SK-N-SH treated with all-trans-retinoic acid at 6 μM for 48 hours (cell line): ENCODE measurements around the gene TBC1D16.

ENCODE experiments used
- ATAC-seq: fragments of 200-7000 bp; cut with Tn5 transposase; 3 replicates; pipeline ENCODE4 v1.9.1; 2020; ENCODE audit warnings: mild to moderate bottlenecking, moderate library complexity
- ARNTL ChIP-seq: fragments of 450-650 bp; formaldehyde crosslinking; IDR thresholded peaks from 2 replicates; pipeline ENCODE4 v1.5.0; 2020; ENCODE audit warnings: low read depth, mild to moderate bottlenecking, moderate library complexity, borderline replicate concordance
- BACH2 ChIP-seq: fragments of 250-450 bp; sonication (Bioruptor Pico); IDR thresholded peaks from 2 replicates; pipeline ENCODE4 v1.9.0; 2021; ENCODE audit warnings: mild to moderate bottlenecking, borderline replicate concordance
- CSRNP3 ChIP-seq: fragments of 250-450 bp; sonication (Bioruptor Pico); IDR thresholded peaks from 2 replicates; pipeline ENCODE4 v1.5.1; 2021; ENCODE audit warnings: mild to moderate bottlenecking, moderate library complexity
- ESRRG ChIP-seq: fragments of 250-450 bp; sonication (Bioruptor Pico); IDR thresholded peaks from 2 replicates; pipeline ENCODE4 v1.6.1; 2021; ENCODE audit warnings: mild to moderate bottlenecking
- GLIS3 ChIP-seq: fragments of 250-450 bp; sonication (Bioruptor Pico); IDR thresholded peaks from 2 replicates; pipeline ENCODE4 v1.5.0; 2020; ENCODE audit warnings: mild to moderate bottlenecking, moderate library complexity
- ISL1 ChIP-seq: fragments of 250-450 bp; sonication (Bioruptor Pico); IDR thresholded peaks from 2 replicates; pipeline ENCODE4 v2.1.2; 2022; ENCODE audit warnings: mild to moderate bottlenecking, moderate library complexity
- OSR1 ChIP-seq: fragments of 250-450 bp; sonication (Bioruptor Pico); IDR thresholded peaks from 2 replicates; pipeline ENCODE4 v1.8.0; 2022; ENCODE audit warnings: moderate library complexity, mild to moderate bottlenecking, inconsistent platforms
- PPARA ChIP-seq: fragments of 250-450 bp; sonication (Bioruptor Pico); IDR thresholded peaks from 2 replicates; pipeline ENCODE4 v1.5.0; 2020; ENCODE audit warnings: mild to moderate bottlenecking, borderline replicate concordance
- RARB ChIP-seq: fragments of 250-450 bp; sonication (Bioruptor Pico); IDR thresholded peaks from 2 replicates; pipeline ENCODE4 v1.8.0; 2021; ENCODE audit warnings: mild to moderate bottlenecking, moderate library complexity
- SNAI2 ChIP-seq: fragments of 250-450 bp; sonication (Bioruptor Pico); IDR thresholded peaks from 2 replicates; pipeline ENCODE4 v1.5.0; 2020; ENCODE audit warnings: mild to moderate bottlenecking, moderate library complexity
- TCF4 ChIP-seq: fragments of 250-450 bp; sonication (Bioruptor Pico); IDR thresholded peaks from 2 replicates; pipeline ENCODE4 v1.8.0; 2021; ENCODE audit warnings: mild to moderate bottlenecking, moderate library complexity, borderline replicate concordance
- TOX ChIP-seq: fragments of 250-450 bp; sonication (Bioruptor Pico); IDR thresholded peaks from 2 replicates; pipeline ENCODE4 v1.8.0; 2021; ENCODE audit warnings: mild to moderate bottlenecking, moderate library complexity, borderline replicate concordance
- ZC3H10 ChIP-seq: fragments of 250-450 bp; sonication (Bioruptor Pico); IDR thresholded peaks from 2 replicates; pipeline ENCODE4 v1.5.1; 2021; ENCODE audit warnings: mild to moderate bottlenecking, moderate library complexity
- ZFP3 ChIP-seq: fragments of 250-450 bp; sonication (Bioruptor Pico); IDR thresholded peaks from 2 replicates; pipeline ENCODE4 v1.5.0; 2020; ENCODE audit warnings: mild to moderate bottlenecking, moderate library complexity
- ZNF565 ChIP-seq: fragments of 450-650 bp; formaldehyde crosslinking; conservative IDR thresholded peaks from 2 replicates; pipeline ENCODE4 v1.5.0; 2020; ENCODE audit warnings: low read depth, mild to moderate bottlenecking, moderate library complexity
- ZNF70 ChIP-seq: fragments of 450-650 bp; formaldehyde crosslinking; IDR thresholded peaks from 2 replicates; pipeline ENCODE4 v1.5.0; 2020; ENCODE audit warnings: mild to moderate bottlenecking, moderate library complexity
- ZNF8 ChIP-seq: fragments of 450-650 bp; formaldehyde crosslinking; IDR thresholded peaks from 2 replicates; pipeline ENCODE4 v1.5.0; 2020; ENCODE audit warnings: mild to moderate bottlenecking, moderate library complexity
- TF ChIP-seq, protein P1 (sequence below): fragments of 250-450 bp; sonication (Bioruptor Pico); IDR thresholded peaks from 2 replicates; pipeline ENCODE4 v1.8.0; 2021; ENCODE audit warnings: low read depth, mild to moderate bottlenecking, moderate library complexity, borderline replicate concordance
- TF ChIP-seq, protein P2 (sequence below): fragments of 250-450 bp; sonication (Bioruptor Pico); IDR thresholded peaks from 2 replicates; pipeline ENCODE4 v1.5.0; 2020; ENCODE audit warnings: mild to moderate bottlenecking, moderate library complexity
- TF ChIP-seq, protein P3 (sequence below): fragments of 250-450 bp; sonication (Bioruptor Pico); IDR thresholded peaks from 2 replicates; pipeline ENCODE4 v1.8.0; 2020; ENCODE audit warnings: mild to moderate bottlenecking, moderate library complexity, borderline replicate concordance
- TF ChIP-seq, protein P4 (sequence below): fragments of 250-450 bp; sonication (Bioruptor Pico); IDR thresholded peaks from 2 replicates; pipeline ENCODE4 v1.5.1; 2020; ENCODE audit warnings: low read depth, mild to moderate bottlenecking, moderate library complexity

TBC1D16 gene

GRCh38 chr17:79985361-79985942 lies 50.2 kb downstream of the TBC1D16 start (continued):
- TF ChIP-seq, protein P1, sequence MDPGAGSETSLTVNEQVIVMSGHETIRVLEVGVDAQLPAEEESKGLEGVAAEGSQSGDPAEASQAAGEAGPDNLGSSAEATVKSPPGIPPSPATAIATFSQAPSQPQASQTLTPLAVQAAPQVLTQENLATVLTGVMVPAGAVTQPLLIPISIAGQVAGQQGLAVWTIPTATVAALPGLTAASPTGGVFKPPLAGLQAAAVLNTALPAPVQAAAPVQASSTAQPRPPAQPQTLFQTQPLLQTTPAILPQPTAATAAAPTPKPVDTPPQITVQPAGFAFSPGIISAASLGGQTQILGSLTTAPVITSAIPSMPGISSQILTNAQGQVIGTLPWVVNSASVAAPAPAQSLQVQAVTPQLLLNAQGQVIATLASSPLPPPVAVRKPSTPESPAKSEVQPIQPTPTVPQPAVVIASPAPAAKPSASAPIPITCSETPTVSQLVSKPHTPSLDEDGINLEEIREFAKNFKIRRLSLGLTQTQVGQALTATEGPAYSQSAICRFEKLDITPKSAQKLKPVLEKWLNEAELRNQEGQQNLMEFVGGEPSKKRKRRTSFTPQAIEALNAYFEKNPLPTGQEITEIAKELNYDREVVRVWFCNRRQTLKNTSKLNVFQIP (CRISPR knock-in tag), result no peak
- TF ChIP-seq GLIS3 (CRISPR knock-in tag) (no peak), ISL1 (no peak), ZFP3 (CRISPR knock-in tag) (no peak), ESRRG (CRISPR knock-in tag) (no peak), TOX (CRISPR knock-in tag) (no peak)

GRCh38 chr17:79984877-79985276 lies 50.8 kb downstream of the TBC1D16 start:
- no peak for ATAC-seq
- TF ChIP-seq ZNF565 (CRISPR knock-in tag) (no peak), OSR1 (CRISPR knock-in tag) (no peak), PPARA (CRISPR knock-in tag) (no peak), TOX (CRISPR knock-in tag) (no peak)
- TF ChIP-seq, protein P1 (CRISPR knock-in tag), result no peak

DNA sequence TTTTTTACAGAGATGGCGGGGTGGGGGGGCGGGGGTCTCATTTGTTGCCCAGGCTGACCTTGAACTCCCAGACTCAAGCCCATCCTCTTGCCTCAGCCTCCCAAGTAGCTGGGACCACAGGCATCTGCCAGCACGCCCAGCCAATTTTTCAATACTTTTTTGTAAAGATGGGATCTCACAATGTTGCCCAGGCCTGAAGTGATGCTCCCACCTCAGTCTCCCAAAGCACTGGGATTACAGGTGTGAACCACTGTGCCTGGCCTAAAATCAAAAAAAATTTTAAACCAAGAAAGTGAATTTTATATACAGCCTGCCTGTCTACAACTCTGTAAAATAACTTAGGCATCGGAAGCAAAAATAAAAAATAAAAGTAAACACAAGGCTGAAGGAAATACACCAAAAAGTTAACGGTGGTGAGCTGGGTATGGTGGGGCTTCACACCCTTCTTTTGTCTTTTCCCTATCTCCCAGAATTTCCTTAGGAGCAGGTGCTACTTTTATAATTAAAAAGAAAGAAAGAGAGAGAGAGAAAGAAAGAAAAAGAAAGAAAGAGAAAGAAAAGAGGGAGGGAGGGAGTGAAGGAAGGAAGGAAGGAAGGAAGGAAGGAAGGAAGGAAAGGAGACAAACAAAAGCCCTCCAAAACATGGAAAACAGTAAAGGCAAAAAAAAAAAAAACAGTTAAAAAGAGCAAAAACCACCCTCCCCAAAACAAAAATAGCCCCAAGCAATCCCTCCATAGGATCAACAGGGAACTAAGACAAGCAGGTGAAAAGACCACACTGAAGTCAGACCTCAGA lies 51.4 kb downstream of the TBC1D16 start:
- TF ChIP-seq, protein P2, sequence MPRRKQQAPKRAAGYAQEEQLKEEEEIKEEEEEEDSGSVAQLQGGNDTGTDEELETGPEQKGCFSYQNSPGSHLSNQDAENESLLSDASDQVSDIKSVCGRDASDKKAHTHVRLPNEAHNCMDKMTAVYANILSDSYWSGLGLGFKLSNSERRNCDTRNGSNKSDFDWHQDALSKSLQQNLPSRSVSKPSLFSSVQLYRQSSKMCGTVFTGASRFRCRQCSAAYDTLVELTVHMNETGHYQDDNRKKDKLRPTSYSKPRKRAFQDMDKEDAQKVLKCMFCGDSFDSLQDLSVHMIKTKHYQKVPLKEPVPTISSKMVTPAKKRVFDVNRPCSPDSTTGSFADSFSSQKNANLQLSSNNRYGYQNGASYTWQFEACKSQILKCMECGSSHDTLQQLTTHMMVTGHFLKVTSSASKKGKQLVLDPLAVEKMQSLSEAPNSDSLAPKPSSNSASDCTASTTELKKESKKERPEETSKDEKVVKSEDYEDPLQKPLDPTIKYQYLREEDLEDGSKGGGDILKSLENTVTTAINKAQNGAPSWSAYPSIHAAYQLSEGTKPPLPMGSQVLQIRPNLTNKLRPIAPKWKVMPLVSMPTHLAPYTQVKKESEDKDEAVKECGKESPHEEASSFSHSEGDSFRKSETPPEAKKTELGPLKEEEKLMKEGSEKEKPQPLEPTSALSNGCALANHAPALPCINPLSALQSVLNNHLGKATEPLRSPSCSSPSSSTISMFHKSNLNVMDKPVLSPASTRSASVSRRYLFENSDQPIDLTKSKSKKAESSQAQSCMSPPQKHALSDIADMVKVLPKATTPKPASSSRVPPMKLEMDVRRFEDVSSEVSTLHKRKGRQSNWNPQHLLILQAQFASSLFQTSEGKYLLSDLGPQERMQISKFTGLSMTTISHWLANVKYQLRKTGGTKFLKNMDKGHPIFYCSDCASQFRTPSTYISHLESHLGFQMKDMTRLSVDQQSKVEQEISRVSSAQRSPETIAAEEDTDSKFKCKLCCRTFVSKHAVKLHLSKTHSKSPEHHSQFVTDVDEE (CRISPR knock-in tag), result no peak
- TF ChIP-seq ZNF70, result no peak
- TF ChIP-seq CSRNP3 (CRISPR knock-in tag), result no peak
- TF ChIP-seq BACH2 (CRISPR knock-in tag), result no peak
- no peak for TF ChIP-seq TOX (CRISPR knock-in tag)
- no peak for TF ChIP-seq ESRRG (CRISPR knock-in tag)
- no peak for TF ChIP-seq RARB (CRISPR knock-in tag)
- no peak for TF ChIP-seq ZFP3 (CRISPR knock-in tag)
- TF ChIP-seq GLIS3 (CRISPR knock-in tag), result no peak
- TF ChIP-seq, protein P3, sequence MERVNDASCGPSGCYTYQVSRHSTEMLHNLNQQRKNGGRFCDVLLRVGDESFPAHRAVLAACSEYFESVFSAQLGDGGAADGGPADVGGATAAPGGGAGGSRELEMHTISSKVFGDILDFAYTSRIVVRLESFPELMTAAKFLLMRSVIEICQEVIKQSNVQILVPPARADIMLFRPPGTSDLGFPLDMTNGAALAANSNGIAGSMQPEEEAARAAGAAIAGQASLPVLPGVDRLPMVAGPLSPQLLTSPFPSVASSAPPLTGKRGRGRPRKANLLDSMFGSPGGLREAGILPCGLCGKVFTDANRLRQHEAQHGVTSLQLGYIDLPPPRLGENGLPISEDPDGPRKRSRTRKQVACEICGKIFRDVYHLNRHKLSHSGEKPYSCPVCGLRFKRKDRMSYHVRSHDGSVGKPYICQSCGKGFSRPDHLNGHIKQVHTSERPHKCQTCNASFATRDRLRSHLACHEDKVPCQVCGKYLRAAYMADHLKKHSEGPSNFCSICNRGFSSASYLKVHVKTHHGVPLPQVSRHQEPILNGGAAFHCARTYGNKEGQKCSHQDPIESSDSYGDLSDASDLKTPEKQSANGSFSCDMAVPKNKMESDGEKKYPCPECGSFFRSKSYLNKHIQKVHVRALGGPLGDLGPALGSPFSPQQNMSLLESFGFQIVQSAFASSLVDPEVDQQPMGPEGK (CRISPR knock-in tag), result no peak
- no peak for TF ChIP-seq ARNTL
- TF ChIP-seq ZNF565 (CRISPR knock-in tag), result no peak
- TF ChIP-seq SNAI2 (CRISPR knock-in tag), result no peak
- no peak for TF ChIP-seq ZC3H10 (CRISPR knock-in tag)
- TF ChIP-seq, protein P4, sequence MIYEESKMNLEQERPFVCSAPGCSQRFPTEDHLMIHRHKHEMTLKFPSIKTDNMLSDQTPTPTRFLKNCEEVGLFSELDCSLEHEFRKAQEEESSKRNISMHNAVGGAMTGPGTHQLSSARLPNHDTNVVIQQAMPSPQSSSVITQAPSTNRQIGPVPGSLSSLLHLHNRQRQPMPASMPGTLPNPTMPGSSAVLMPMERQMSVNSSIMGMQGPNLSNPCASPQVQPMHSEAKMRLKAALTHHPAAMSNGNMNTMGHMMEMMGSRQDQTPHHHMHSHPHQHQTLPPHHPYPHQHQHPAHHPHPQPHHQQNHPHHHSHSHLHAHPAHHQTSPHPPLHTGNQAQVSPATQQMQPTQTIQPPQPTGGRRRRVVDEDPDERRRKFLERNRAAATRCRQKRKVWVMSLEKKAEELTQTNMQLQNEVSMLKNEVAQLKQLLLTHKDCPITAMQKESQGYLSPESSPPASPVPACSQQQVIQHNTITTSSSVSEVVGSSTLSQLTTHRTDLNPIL, result no peak
- TF ChIP-seq TCF4, result no peak
- TF ChIP-seq ZNF8, result no peak
- TF ChIP-seq ISL1, result no peak
- TF ChIP-seq, all 23 proteins: peak for 0
- no peak for ATAC-seq
